K562 (cell line): ENCODE measurements around the gene SLIT1. TPM values are rescaled to one million over a fixed set of nuclear protein-coding genes. Genes with fewer than 3 reads are reported as not detected.

ENCODE experiments used
- ATAC-seq: fragments of 200-7000 bp; cut with Tn5 transposase; 3 replicates; pipeline ENCODE4 v1.9.1; 2020; ENCODE audit warnings: moderate library complexity
- BruUV-seq: library from RNA; stranded (reverse); fragments of 400-500 nt; replicated peaks from 2 replicates; lab custom pipeline; 2021; lab: Mats Ljungman, UMichigan
- CTCF ChIA-PET: fragments of 300-600 bp; formaldehyde crosslinking; extraction: SDS; loops from one replicate; lab custom pipeline; 2021; ENCODE audit warnings: low intra/inter-chr PET ratio; lab: Yijun Ruan, JAX
- POLR2A ChIA-PET: fragments of 300-600, 350-650 bp; sonication (Branson Sonifier 250); formaldehyde crosslinking; extraction: SDS; loops from one replicate; lab custom pipeline; 2021; ENCODE audit warnings: antibody characterized with exemption, inconsistent platforms; lab: Yijun Ruan, JAX
- DNase-seq, 4 experiments: peaks; one replicate each; pipeline versions ENCODE4 v3.0.0 to v3.0.0-alpha.2; 2011 to 2018; ENCODE audit warnings: low spot score in 3 of 4, mixed read lengths in 3 of 4; ENCODE audit errors: extremely low read depth in 1 of 4
- FAIRE-seq: peaks from 2 replicates; lab custom pipeline; 2011; peaks lifted over from hg19 to GRCh38; lab: Jason Lieb, UNC
- H2AFZ ChIP-seq: 2 replicates; pipeline ENCODE4 v1.6.0; 2011; ENCODE audit warnings: low read depth, low read length, control low read depth, inconsistent platforms
- H3K27ac ChIP-seq: fragments of 200-600 bp; 3 replicates; pipeline ENCODE4 v1.8.0; 2011; ENCODE audit warnings: low read depth, mild to moderate bottlenecking, control low read depth, inconsistent platforms, low read length, moderate library complexity, mixed read lengths; ENCODE audit errors: extremely low read depth
- H3K27me3 ChIP-seq, 2 experiments: fragments of 300-600 bp in 1 of 2; 2 replicates in 1 of 2; 3 replicates in 1 of 2; pipeline versions ENCODE4 v1.6.0 to v1.8.0; 2011; ENCODE audit warnings: inconsistent platforms in 2 of 2, low read length in 2 of 2, mild to moderate bottlenecking in 1 of 2, mixed read lengths in 1 of 2, moderate library complexity in 1 of 2; ENCODE audit not compliant: control insufficient read depth in 2 of 2, insufficient read depth in 2 of 2
- H3K36me3 ChIP-seq: fragments of 300-600 bp; 3 replicates; pipeline ENCODE4 v1.8.0; 2011; ENCODE audit warnings: mild to moderate bottlenecking, low read length, inconsistent platforms; ENCODE audit not compliant: control insufficient read depth, insufficient read depth
- H3K4me1 ChIP-seq, 2 experiments: fragments of 200-600 bp in 1 of 2; replicated peaks in 1 of 2; 2 replicates in 1 of 2; 3 replicates in 1 of 2; pipeline versions ENCODE4 v1.5.1 to v1.8.0; 2011; ENCODE audit warnings: inconsistent platforms in 2 of 2, low read length in 2 of 2, mild to moderate bottlenecking in 1 of 2, mixed read lengths in 1 of 2, moderate library complexity in 1 of 2; ENCODE audit not compliant: control insufficient read depth in 2 of 2, insufficient read depth in 2 of 2
- H3K4me2 ChIP-seq: 2 replicates; pipeline ENCODE4 v1.6.1; 2011; ENCODE audit warnings: low read length, control low read depth, inconsistent platforms, mixed read lengths; ENCODE audit not compliant: insufficient read depth
- H3K4me3 ChIP-seq: fragments of 200-600 bp; sonication (generic), shearing (Covaris generic); 2 replicates; pipeline ENCODE4 v1.5.1; 2016; ENCODE audit warnings: control low read depth, inconsistent platforms
- H3K79me2 ChIP-seq: fragments of 200-600 bp; 3 replicates; pipeline ENCODE4 v1.8.0; 2011; ENCODE audit warnings: low read length, inconsistent platforms; ENCODE audit not compliant: control insufficient read depth, insufficient read depth
- H3K9ac ChIP-seq, 2 experiments: 2 replicates each; pipeline versions ENCODE4 v1.6.0 to v1.6.1; 2011; ENCODE audit warnings: low read depth in 2 of 2, low read length in 2 of 2, control low read depth in 1 of 2, inconsistent platforms in 1 of 2, mild to moderate bottlenecking in 1 of 2, mixed read lengths in 1 of 2; ENCODE audit not compliant: insufficient read depth in 1 of 2
- H3K9me1 ChIP-seq: one replicate; pipeline ENCODE4 v1.6.0; 2011; ENCODE audit warnings: inconsistent platforms, mild to moderate bottlenecking, low read length, moderate library complexity; ENCODE audit not compliant: control insufficient read depth, insufficient read depth
- H3K9me3 ChIP-seq: replicated peaks from 2 replicates; pipeline ENCODE4 v1.5.1; 2011; ENCODE audit warnings: low read depth, low read length, inconsistent platforms; ENCODE audit not compliant: control insufficient read depth, insufficient read depth
- H4K20me1 ChIP-seq: replicated peaks from 2 replicates; pipeline ENCODE4 v1.6.1; 2011; ENCODE audit warnings: low read length, inconsistent platforms, mixed read lengths; ENCODE audit not compliant: control insufficient read depth, insufficient read depth
- ASH1L ChIP-seq: fragments of 450-650 bp; IDR thresholded peaks from 2 replicates; pipeline ENCODE4 v1.6.1; 2018; ENCODE audit warnings: borderline replicate concordance, mild to moderate bottlenecking, low read depth; ENCODE audit not compliant: partially characterized antibody
- BRD9 ChIP-seq: fragments of 450-650 bp; IDR thresholded peaks from 2 replicates; pipeline ENCODE4 v1.6.1; 2018; ENCODE audit warnings: low read depth; ENCODE audit not compliant: partially characterized antibody
- E2F4 ChIP-seq: sonication (generic); formaldehyde crosslinking; IDR thresholded peaks from 2 replicates; pipeline ENCODE4 v1.8.0; 2022; ENCODE audit warnings: mild to moderate bottlenecking, low read depth, missing genetic modification reagents
- E2F8 ChIP-seq: fragments of 450-650 bp; IDR thresholded peaks from 2 replicates; pipeline ENCODE4 v1.7.1; 2018; ENCODE audit warnings: mild to moderate bottlenecking, low read depth; ENCODE audit not compliant: partially characterized antibody
- GATA2 ChIP-seq: sonication (generic); formaldehyde crosslinking; IDR thresholded peaks from 2 replicates; pipeline ENCODE4 v1.4.0; 2020; ENCODE audit warnings: mild to moderate bottlenecking, missing genetic modification reagents
- GTF3C2 ChIP-seq: IDR thresholded peaks from 3 replicates; pipeline ENCODE4 v1.6.1; 2011; ENCODE audit warnings: borderline replicate concordance, mild to moderate bottlenecking, moderate library complexity; ENCODE audit not compliant: insufficient read length; ENCODE audit errors: extremely low read depth
- HOXB6 ChIP-seq: fragments of 250-450 bp; sonication (Bioruptor Pico); IDR thresholded peaks from 2 replicates; pipeline ENCODE4 v1.5.1; 2022; ENCODE audit warnings: mild to moderate bottlenecking, borderline replicate concordance
- LCOR ChIP-seq: sonication (generic); formaldehyde crosslinking; IDR thresholded peaks from 2 replicates; pipeline ENCODE4 v1.8.0; 2022; ENCODE audit warnings: mild to moderate bottlenecking, missing genetic modification reagents
- MEIS2 ChIP-seq: fragments of 450-650 bp; IDR thresholded peaks from 2 replicates; pipeline ENCODE4 v1.6.1; 2014; ENCODE audit warnings: mild to moderate bottlenecking; ENCODE audit not compliant: partially characterized antibody
- NEUROD1 ChIP-seq: fragments of 150-350 bp; IDR thresholded peaks from 2 replicates; pipeline ENCODE4 v1.6.1; 2014; ENCODE audit warnings: borderline replicate concordance, low read length, low read depth; ENCODE audit not compliant: partially characterized antibody
- NFE2 ChIP-seq: IDR thresholded peaks from 2 replicates; pipeline ENCODE4 v1.6.1; 2014; ENCODE audit warnings: antibody characterized with exemption, low read depth
- PKNOX1 ChIP-seq: fragments of 450-650 bp; IDR thresholded peaks from 2 replicates; pipeline ENCODE4 v1.6.1; 2016
- SMARCC2 ChIP-seq: fragments of 450-650 bp; IDR thresholded peaks from 2 replicates; pipeline ENCODE4 v1.6.1; 2017; ENCODE audit warnings: antibody characterized with exemption, moderate library complexity, mild to moderate bottlenecking, low read depth
- ZKSCAN8 ChIP-seq: fragments of 200-800 bp; sonication (Bioruptor generic); IDR thresholded peaks from 2 replicates; pipeline ENCODE4 v1.6.1; 2016; ENCODE audit warnings: missing genetic modification characterization, missing compliant biosample characterization
- WGBS: fragments of 100-300 bp; shearing (Covaris generic); methylation state at CpG from one replicate; pipeline ENCODE4 v1.1.6; 2016; ENCODE audit warnings: low coverage, mixed read lengths; ENCODE audit not compliant: insufficient coverage; ENCODE audit errors: missing lambda C conversion rate; 5-methylcytosine and 5-hydroxymethylcytosine counted together
- in situ Hi-C: fragments of 300-500 bp; cut with MboI; formaldehyde crosslinking; loops from 4 replicates; pipeline ENCODE4 v1.15.0; 2018; ENCODE audit warnings: inconsistent platforms, mixed read lengths
- intact Hi-C: fragments of 100-400 bp; cut with micrococcal nuclease; formaldehyde crosslinking; loops from 2 replicates; pipeline ENCODE4 v1.14.2; 2022
- polyA plus RNA-seq, 8 experiments: library from polyadenylated mRNA; depleted of rRNA in 4 of 8; stranded (reverse) in 5 of 8; unstranded in 3 of 8; fragments of >200 nt; fragmentation: Nextera tagmentation in 2 of 8; fragmentation: Illumina TruSeq in 1 of 8; extraction: Ambion mirVana in 2 of 8; extraction: Trizol in 1 of 8; gene quantifications; 2 replicates each; pipeline versions ENCODE4 v1.2.1 to v1.2.3, GENCODE V29; 2011 to 2014; ENCODE audit warnings: inconsistent platforms in 1 of 8, missing spikeins in 1 of 8
- total RNA-seq, 7 experiments: library from RNA; depleted of rRNA in 6 of 7; stranded (reverse); fragments of >200 nt in 6 of 7; fragmentation: Illumina TruSeq in 2 of 7; extraction: Trizol in 2 of 7; gene quantifications; 2 replicates each; pipeline versions ENCODE4 v1.2.1 to v1.2.3, GENCODE V29; 2011 to 2021; ENCODE audit warnings: low replicate concordance in 1 of 7

SLIT1 gene
- total and polyA plus RNA-seq, 9 of the 15 experiments (the other 6 are each of a cell fraction or from before 2014, with no cell fraction given) = 0.01 to 0.11 (median 0.04) TPM; not detected in 3

GRCh38 chr10:97138846-97139245 lies 46.9 kb downstream of the SLIT1 start:
- H3K27ac ChIP-seq = no peak overlapping the region
- no peaks in the 10 kb centered on the region for H3K36me3 ChIP-seq
- TF ChIP-seq LCOR (CRISPR knock-in tag) = no peak
- no peak for TF ChIP-seq BRD9
- no peak for TF ChIP-seq HOXB6 (CRISPR knock-in tag)
- no peak for TF ChIP-seq SMARCC2
- TF ChIP-seq E2F4 (CRISPR knock-in tag) = no peak
- no peak for TF ChIP-seq ZKSCAN8 (CRISPR knock-in tag)
- TF ChIP-seq GATA2 (CRISPR knock-in tag) = no peak
- TF ChIP-seq ASH1L = no peak
- TF ChIP-seq E2F8 = no peak
- TF ChIP-seq NEUROD1 = no peak
- TF ChIP-seq PKNOX1 = no peak
- no peak for TF ChIP-seq GTF3C2
- no peak for TF ChIP-seq MEIS2
- no peak for TF ChIP-seq NFE2

More at GRCh38 chr10:97138846-97139245, 46.9 kb downstream of the SLIT1 start:
- BruUV-seq = no TSS peak
- H3K9me1 ChIP-seq = no peaks in the 10 kb centered on the region
- H2AFZ ChIP-seq = no peak overlapping the region
- in situ Hi-C loops = no loop called here
- ATAC-seq = no peak
- no peaks in the 10 kb centered on the region for H3K4me1 ChIP-seq
- H3K4me2 ChIP-seq = no peak overlapping the region
- CTCF ChIA-PET = no interaction called here
- H3K9me3 ChIP-seq = no peaks in the 10 kb centered on the region
- intact Hi-C loops = no loop called here
- H3K9ac ChIP-seq = no peak overlapping the region
- no peaks in the 10 kb centered on the region for H3K79me2 ChIP-seq
- 0% methylated on average over 2 of the region's 7 CpGs for WGBS
- DNase-seq = no peak
- no peaks in the 10 kb centered on the region; the same call in 1 of the 2 replicates for H4K20me1 ChIP-seq
- no peak overlapping the region for H3K4me3 ChIP-seq
- no peak for FAIRE-seq
- peaks cover 26 to 67% of the 10 kb centered on the region in 2 experiments for H3K27me3 ChIP-seq
- POLR2A ChIA-PET = no interaction called here
